ENCODE data around the gene RASA3.

DNA sequence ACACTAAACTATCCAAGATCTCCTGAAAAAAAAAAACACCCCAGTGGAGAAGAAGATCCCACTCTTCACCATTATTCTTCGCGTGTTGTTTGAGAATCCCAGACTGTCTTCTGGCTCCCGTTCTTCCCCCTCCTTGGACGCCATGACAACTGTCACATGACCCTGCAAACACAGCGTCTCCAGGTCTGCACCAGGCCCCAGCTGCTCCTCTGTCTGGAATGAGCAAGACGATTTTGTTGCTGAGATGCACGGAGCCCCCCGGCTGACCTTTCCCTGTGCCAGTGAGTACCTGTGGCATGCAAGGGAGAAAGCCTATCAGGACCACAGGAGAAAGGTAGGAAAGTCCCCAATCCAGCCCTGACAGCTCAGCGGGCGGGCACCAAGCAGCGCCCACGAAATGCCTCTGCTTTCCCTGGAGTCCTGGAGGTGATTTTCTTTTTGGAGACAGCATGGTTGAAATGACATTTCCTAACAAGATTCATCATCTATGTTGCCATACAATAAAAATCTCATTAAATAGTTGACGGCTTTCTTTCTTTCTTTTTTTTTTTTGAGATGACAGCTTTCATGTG is 46.8 kb upstream of the RASA3 start, which contains the start of gene CFAP97D2:
- TF ChIP-seq, protein P1, sequence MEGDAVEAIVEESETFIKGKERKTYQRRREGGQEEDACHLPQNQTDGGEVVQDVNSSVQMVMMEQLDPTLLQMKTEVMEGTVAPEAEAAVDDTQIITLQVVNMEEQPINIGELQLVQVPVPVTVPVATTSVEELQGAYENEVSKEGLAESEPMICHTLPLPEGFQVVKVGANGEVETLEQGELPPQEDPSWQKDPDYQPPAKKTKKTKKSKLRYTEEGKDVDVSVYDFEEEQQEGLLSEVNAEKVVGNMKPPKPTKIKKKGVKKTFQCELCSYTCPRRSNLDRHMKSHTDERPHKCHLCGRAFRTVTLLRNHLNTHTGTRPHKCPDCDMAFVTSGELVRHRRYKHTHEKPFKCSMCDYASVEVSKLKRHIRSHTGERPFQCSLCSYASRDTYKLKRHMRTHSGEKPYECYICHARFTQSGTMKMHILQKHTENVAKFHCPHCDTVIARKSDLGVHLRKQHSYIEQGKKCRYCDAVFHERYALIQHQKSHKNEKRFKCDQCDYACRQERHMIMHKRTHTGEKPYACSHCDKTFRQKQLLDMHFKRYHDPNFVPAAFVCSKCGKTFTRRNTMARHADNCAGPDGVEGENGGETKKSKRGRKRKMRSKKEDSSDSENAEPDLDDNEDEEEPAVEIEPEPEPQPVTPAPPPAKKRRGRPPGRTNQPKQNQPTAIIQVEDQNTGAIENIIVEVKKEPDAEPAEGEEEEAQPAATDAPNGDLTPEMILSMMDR (IDR thresholded peaks at IDR 0.05; ENCODE audit: control extremely low read depth in 1 of 3, insufficient read depth in 1 of 3, low read depth in 1 of 3, low read length in 3 of 3) = no peak
- TF ChIP-seq TCF12 (IDR thresholded peaks at IDR 0.05; ENCODE audit: low read depth, low read length) (no peak), POLR2A (IDR thresholded peaks at IDR 0.05; ENCODE audit: control extremely low read depth in 1 of 2, low read depth in 2 of 2, low read length in 2 of 2) (no peak), SP1 (IDR thresholded peaks at IDR 0.05; ENCODE audit: low read depth, low read length) (no peak), MAFK (IDR thresholded peaks at IDR 0.05; ENCODE audit: low read depth, low read length) (no peak), EP300 (IDR thresholded peaks at IDR 0.05; ENCODE audit: borderline replicate concordance in 1 of 2, low read depth in 2 of 2, low read length in 2 of 2) (no peak)
- TF ChIP-seq, protein P2, sequence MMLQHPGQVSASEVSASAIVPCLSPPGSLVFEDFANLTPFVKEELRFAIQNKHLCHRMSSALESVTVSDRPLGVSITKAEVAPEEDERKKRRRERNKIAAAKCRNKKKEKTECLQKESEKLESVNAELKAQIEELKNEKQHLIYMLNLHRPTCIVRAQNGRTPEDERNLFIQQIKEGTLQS (IDR thresholded peaks at IDR 0.05; ENCODE audit: insufficient read depth, low read depth, low read length) = no peak
